HEK293T (cell line): ENCODE data around the gene CD4.

Experiments
- CTCF ChIA-PET: fragments of 350-600 bp; formaldehyde crosslinking; extraction: SDS; loops from one replicate; lab custom pipeline; 2021; ENCODE audit warnings: antibody characterized with exemption, inconsistent platforms; lab: Yijun Ruan, JAX
- POLR2A ChIA-PET: fragments of 350-600 bp; formaldehyde crosslinking; extraction: SDS; loops from one replicate; lab custom pipeline; 2020; ENCODE audit warnings: antibody characterized with exemption, inconsistent platforms; lab: Yijun Ruan, JAX
- DNase-seq: peaks from one replicate; pipeline ENCODE4 v3.0.0; 2012; ENCODE audit warnings: mixed read lengths; ENCODE audit errors: extremely low spot score
- ARNT ChIP-seq: fragments of 450-650 bp; IDR thresholded peaks from 2 replicates; pipeline ENCODE4 v1.6.1; 2017; ENCODE audit warnings: mild to moderate bottlenecking
- BHLHE40 ChIP-seq: fragments of 450-650 bp; IDR thresholded peaks from 2 replicates; pipeline ENCODE4 v1.6.1; 2016; ENCODE audit warnings: mild to moderate bottlenecking, moderate library complexity, borderline replicate concordance
- CTBP1 ChIP-seq: fragments of 450-650 bp; IDR thresholded peaks from 2 replicates; pipeline ENCODE4 v1.6.1; 2016; ENCODE audit warnings: borderline replicate concordance
- ELF4 ChIP-seq: fragments of 450-650 bp; IDR thresholded peaks from 2 replicates; pipeline ENCODE4 v1.6.1; 2017; ENCODE audit warnings: antibody characterized with exemption
- FOXA1 ChIP-seq: fragments of 450-650 bp; IDR thresholded peaks from 2 replicates; pipeline ENCODE4 v1.6.1; 2016; ENCODE audit warnings: mild to moderate bottlenecking
- FOXK2 ChIP-seq: fragments of 450-650 bp; IDR thresholded peaks from 2 replicates; pipeline ENCODE4 v1.6.1; 2016; ENCODE audit warnings: mild to moderate bottlenecking
- FOXM1 ChIP-seq: fragments of 450-650 bp; IDR thresholded peaks from 2 replicates; pipeline ENCODE4 v1.6.1; 2017; ENCODE audit warnings: mild to moderate bottlenecking, borderline replicate concordance
- HDGF ChIP-seq: fragments of 450-650 bp; IDR thresholded peaks from 2 replicates; pipeline ENCODE4 v1.6.1; 2017; ENCODE audit warnings: antibody characterized with exemption, borderline replicate concordance
- L3MBTL2 ChIP-seq: fragments of 450-650 bp; conservative IDR thresholded peaks from 2 replicates; pipeline ENCODE4 v1.6.1; 2016; ENCODE audit warnings: mild to moderate bottlenecking
- LEF1 ChIP-seq: fragments of 450-650 bp; IDR thresholded peaks from 2 replicates; pipeline ENCODE4 v1.6.1; 2017; ENCODE audit warnings: mild to moderate bottlenecking, borderline replicate concordance
- NFRKB ChIP-seq: fragments of 450-650 bp; IDR thresholded peaks from 2 replicates; pipeline ENCODE4 v1.6.1; 2016; ENCODE audit warnings: mild to moderate bottlenecking, moderate library complexity
- PKNOX1 ChIP-seq: fragments of 450-650 bp; IDR thresholded peaks from 2 replicates; pipeline ENCODE4 v1.6.1; 2016
- SP1 ChIP-seq: fragments of 450-650 bp; IDR thresholded peaks from 2 replicates; pipeline ENCODE4 v1.6.1; 2017
- SUZ12 ChIP-seq: fragments of 450-650 bp; IDR thresholded peaks from 2 replicates; pipeline ENCODE4 v1.6.1; 2016; ENCODE audit warnings: mild to moderate bottlenecking
- TARDBP ChIP-seq: fragments of 450-650 bp; IDR thresholded peaks from 2 replicates; pipeline ENCODE4 v1.6.1; 2016
- ZNF384 ChIP-seq: fragments of 450-650 bp; IDR thresholded peaks from 2 replicates; pipeline ENCODE4 v1.6.1; 2016

Gene CD4

GRCh38 chr12:6837370-6838060 lies 48.2 kb downstream of the CD4 start:
- TF ChIP-seq FOXK2 (no peak), TARDBP (no peak), NFRKB (no peak), ARNT (no peak), FOXM1 (no peak), CTBP1 (no peak), ZNF384 (no peak), SP1 (no peak), PKNOX1 (no peak)
- ChIA-PET CTCF (no interaction called here), POLR2A (interaction anchor here (0.8 to 6.3 kb wide), 4 partner anchors 14 to 84 kb away, joined by 3 to 51 read pairs (median 6); partner anchors contain the start of genes CDCA3, GPR162, MLF2 and USP5)
- DNase-seq = no peak

GRCh38 chr12:6838854-6839253 lies 49.5 kb downstream of the CD4 start:
- TF ChIP-seq FOXA1 (no peak), ARNT (no peak), TARDBP (no peak), FOXM1 (no peak), ELF4 (no peak), PKNOX1 (no peak), CTBP1 (no peak), ZNF384 (no peak), LEF1 (no peak), FOXK2 (no peak), SP1 (no peak), SUZ12 (no peak), NFRKB (no peak), L3MBTL2 (no peak), HDGF (no peak), BHLHE40 (no peak)
- no peak for DNase-seq
- CTCF ChIA-PET = interaction anchor here (0.8 to 1.0 kb wide), 2 partner anchors 72 to 86 kb away, joined by 3 read pairs; partner anchors contain the start of gene MLF2
- POLR2A ChIA-PET = interaction anchor here (4.6 to 5.0 kb wide), 2 partner anchors 12 to 13 kb away, joined by 22 to 57 read pairs; partner anchors contain the start of genes CDCA3, P3H3 and USP5

- ChIA-PET CTCF (interaction anchor here (0.8 to 1.0 kb wide), 2 partner anchors 73 to 86 kb away, joined by 3 read pairs; partner anchors contain the start of gene MLF2), POLR2A (interaction anchor here (0.9 to 5.0 kb wide), 4 partner anchors 12 to 87 kb away, joined by 4 to 57 read pairs (median 13); partner anchors contain the start of genes CDCA3, MLF2, P3H3 and PTMS)
- no peak for DNase-seq
- no peak for TF ChIP-seq ZNF384
- no peak for TF ChIP-seq NFRKB
- TF ChIP-seq ELF4 = no peak
- TF ChIP-seq CTBP1 = no peak
- TF ChIP-seq BHLHE40 = no peak
- TF ChIP-seq PKNOX1 = no peak
- TF ChIP-seq TARDBP = no peak
- no peak for TF ChIP-seq HDGF
- no peak for TF ChIP-seq L3MBTL2
- TF ChIP-seq FOXA1 = no peak
- no peak for TF ChIP-seq SP1
- TF ChIP-seq SUZ12 = no peak
- no peak for TF ChIP-seq FOXM1
- TF ChIP-seq FOXK2 = no peak
- TF ChIP-seq LEF1 = no peak
Measured at GRCh38 chr12:6839482-6840201, 50.3 kb downstream of the CD4 start.

- ChIA-PET POLR2A (interaction anchor here (0.8 to 5.0 kb wide), 5 partner anchors 9 to 87 kb away, joined by 4 to 57 read pairs (median 4); partner anchors contain the start of genes CDCA3, MLF2, P3H3 and PTMS), CTCF (no interaction called here)
- no peak for DNase-seq
- TF ChIP-seq CTBP1 (no peak), ARNT (no peak), BHLHE40 (no peak), FOXA1 (no peak), FOXK2 (no peak), ELF4 (no peak), ZNF384 (no peak), FOXM1 (no peak), SP1 (no peak)
Measured at GRCh38 chr12:6840330-6840729, 51.0 kb downstream of the CD4 start.

- DNase-seq = no peak
- TF ChIP-seq FOXM1 (no peak), BHLHE40 (no peak), TARDBP (no peak), ELF4 (no peak), FOXK2 (no peak), SUZ12 (no peak), LEF1 (no peak), HDGF (no peak), L3MBTL2 (no peak), FOXA1 (no peak), SP1 (no peak), ARNT (no peak), NFRKB (no peak), CTBP1 (no peak)
- ChIA-PET CTCF (no interaction called here), POLR2A (interaction anchor here (0.8 to 5.0 kb wide), 6 partner anchors 8 to 88 kb away, joined by 3 to 57 read pairs (median 4); partner anchors contain the start of genes CDCA3, MLF2, P3H3 and PTMS)
Measured at GRCh38 chr12:6840761-6841515, 51.6 kb downstream of the CD4 start, which contains the start of gene GNB3. Gene GNB3, plus strand, starts transcription at chr12:6840925. Its CDS starts 363 bp downstream, at chr12:6841288.
